HCT116 (cell line): ENCODE results near the gene CYB5B. TPM values are rescaled to one million over a fixed set of nuclear protein-coding genes. Genes with fewer than 3 reads are reported as not detected.

ENCODE experiments used
- ATAC-seq: fragments of 200-7000 bp; cut with Tn5 transposase; 2 replicates; pipeline ENCODE4 v1.9.1; 2020; ENCODE audit warnings: mild to moderate bottlenecking, moderate library complexity
- BruUV-seq: library from RNA; stranded (reverse); fragments of 400-500 nt; replicated peaks from 2 replicates; lab custom pipeline; 2021; lab: Mats Ljungman, UMichigan
- CTCF ChIA-PET: fragments of 300-600 bp; sonication (Branson Sonifier 250); formaldehyde crosslinking; loops from one replicate; lab custom pipeline; 2021; ENCODE audit warnings: antibody characterized with exemption; lab: Charles Lee
- POLR2A ChIA-PET: fragments of 300-600, 350-600 bp; sonication (Branson Sonifier 250); formaldehyde crosslinking; loops from one replicate; lab custom pipeline; 2021; ENCODE audit warnings: antibody characterized with exemption; lab: Charles Lee
- RAD21 ChIA-PET, 2 experiments: fragments of 300-600 bp; sonication (Branson Sonifier 250); formaldehyde crosslinking; loops; one replicate each; lab custom pipeline; 2023; ENCODE audit warnings: low total read pairs in 2 of 2; ENCODE audit not compliant: uncharacterized antibody in 2 of 2, unreplicated experiment in 2 of 2, low non-redundant PET in 1 of 2; lab: Charles Lee
- DNase-seq: peaks from one replicate; pipeline ENCODE4 v3.0.0-alpha.2; 2010; ENCODE audit warnings: low read depth, low spot score
- H2AFZ ChIP-seq: fragments of 200-600 bp; shearing (Covaris generic), sonication (generic); 2 replicates; pipeline ENCODE4 v1.6.1; 2017; ENCODE audit warnings: low read depth, mixed run types, mixed read lengths, antibody characterized with exemption, low read length; ENCODE audit not compliant: poor library complexity, severe bottlenecking
- H3K27ac ChIP-seq: 2 replicates; pipeline ENCODE4 v1.5.1; 2012; ENCODE audit warnings: low read depth, low read length
- H3K27me3 ChIP-seq: fragments of 200-600 bp; sonication (generic); 2 replicates; pipeline ENCODE4 v1.6.1; 2016; ENCODE audit warnings: mixed run types, low read length, mixed read lengths; ENCODE audit not compliant: insufficient read depth
- H3K36me3 ChIP-seq, 2 experiments: fragments of 200-500 bp in 1 of 2; fragments of 200-600 bp in 1 of 2; sonication (Bioruptor generic) in 1 of 2; sonication (generic) in 1 of 2; 2 replicates each; pipeline versions ENCODE4 v1.5.1 to v1.6.1; 2014 to 2016; ENCODE audit warnings: low read length in 2 of 2, inconsistent platforms in 1 of 2, mixed read lengths in 1 of 2, mixed run types in 1 of 2; ENCODE audit not compliant: insufficient read depth in 2 of 2, control insufficient read depth in 1 of 2
- H3K4me1 ChIP-seq, 2 experiments: fragments of 200-600 bp in 1 of 2; sonication (generic) in 1 of 2; 2 replicates each; pipeline versions ENCODE4 v1.5.1 to v1.6.1; 2012 to 2017; ENCODE audit warnings: low read length in 2 of 2, inconsistent platforms in 1 of 2, mild to moderate bottlenecking in 1 of 2, mixed read lengths in 1 of 2, mixed run types in 1 of 2, moderate library complexity in 1 of 2; ENCODE audit not compliant: insufficient read depth in 2 of 2, control insufficient read depth in 1 of 2
- H3K4me2 ChIP-seq: fragments of 200-600 bp; sonication (generic); 2 replicates; pipeline ENCODE4 v1.6.1; 2017; ENCODE audit warnings: mixed run types, low read length, mixed read lengths
- H3K4me3 ChIP-seq, 2 experiments: fragments of 200-600 bp in 1 of 2; sonication (generic) in 1 of 2; replicated peaks in 1 of 2; 2 replicates each; pipeline ENCODE4 v1.5.1; 2011 to 2016; ENCODE audit warnings: low read length in 2 of 2, control low read depth in 1 of 2, low read depth in 1 of 2, mild to moderate bottlenecking in 1 of 2, mixed read lengths in 1 of 2, mixed run types in 1 of 2
- H3K79me2 ChIP-seq: fragments of 200-600 bp; sonication (generic); 2 replicates; pipeline ENCODE4 v1.6.1; 2017; ENCODE audit warnings: mild to moderate bottlenecking, mixed run types, low read length, moderate library complexity, mixed read lengths; ENCODE audit not compliant: insufficient read depth
- H3K9ac ChIP-seq: fragments of 200-600 bp; sonication (generic); 2 replicates; pipeline ENCODE4 v1.6.1; 2016; ENCODE audit warnings: low read length, mixed read lengths
- H3K9me2 ChIP-seq: fragments of 200-600 bp; sonication (generic), shearing (Covaris generic); 2 replicates; pipeline ENCODE4 v1.6.1; 2017; ENCODE audit warnings: mixed run types, mild to moderate bottlenecking, moderate library complexity; ENCODE audit not compliant: insufficient read depth
- H3K9me3 ChIP-seq, 2 experiments: fragments of 200-500 bp in 1 of 2; fragments of 200-600 bp in 1 of 2; sonication (Bioruptor generic) in 1 of 2; sonication (generic) in 1 of 2; 2 replicates each; pipeline ENCODE4 v1.6.1; 2014 to 2017; ENCODE audit warnings: low read length in 2 of 2, mixed read lengths in 2 of 2, inconsistent platforms in 1 of 2, low read depth in 1 of 2, mild to moderate bottlenecking in 1 of 2, mixed run types in 1 of 2, moderate library complexity in 1 of 2; ENCODE audit not compliant: control insufficient read depth in 1 of 2, insufficient read depth in 1 of 2
- H4K20me1 ChIP-seq: fragments of 200-600 bp; sonication (generic), shearing (Covaris generic); 2 replicates; pipeline ENCODE4 v1.6.1; 2017; ENCODE audit warnings: mixed run types, mild to moderate bottlenecking, moderate library complexity; ENCODE audit not compliant: insufficient read depth
- CEBPB ChIP-seq: IDR thresholded peaks from 2 replicates; pipeline ENCODE4 v1.6.1; 2012; ENCODE audit warnings: low read depth
- EGR1 ChIP-seq: IDR thresholded peaks from 2 replicates; pipeline ENCODE4 v1.6.1; 2012; ENCODE audit warnings: low read depth
- EZH2 ChIP-seq: fragments of 200-600 bp; sonication (generic); IDR thresholded peaks from 2 replicates; pipeline ENCODE4 v1.6.1; 2017; ENCODE audit warnings: antibody characterized with exemption, mixed run types
- FOSL1 ChIP-seq: IDR thresholded peaks from 2 replicates; pipeline ENCODE4 v1.6.1; 2012; ENCODE audit warnings: low read depth
- POLR2A ChIP-seq: IDR thresholded peaks from 2 replicates; pipeline ENCODE4 v1.7.0; 2011; ENCODE audit warnings: borderline replicate concordance; ENCODE audit not compliant: insufficient read depth, insufficient read length; ENCODE audit errors: extremely low read depth
- SP1 ChIP-seq: IDR thresholded peaks from 2 replicates; pipeline ENCODE4 v1.6.1; 2012; ENCODE audit warnings: low read depth
- ZFX ChIP-seq: fragments of 450-650 bp; IDR thresholded peaks from 2 replicates; pipeline ENCODE4 v1.6.1; 2017
- ZNF274 ChIP-seq: fragments of 200-500 bp; sonication (Bioruptor generic); IDR thresholded peaks from 2 replicates; pipeline ENCODE4 v1.6.1; 2014; ENCODE audit warnings: mild to moderate bottlenecking, low read depth, low read length, inconsistent platforms
- intact Hi-C: fragments of 100-400 bp; cut with micrococcal nuclease; formaldehyde crosslinking; loops from 2 replicates; pipeline ENCODE4 v1.10.0; 2022
- total RNA-seq: library from RNA; stranded (reverse); gene quantifications from one replicate; pipeline ENCODE4 v1.2.1, GENCODE V29; 2021; ENCODE audit not compliant: unreplicated experiment
- TF ChIP-seq, protein P1 (sequence below): IDR thresholded peaks from 2 replicates; pipeline ENCODE4 v1.6.1; 2012
- TF ChIP-seq, protein P2 (sequence below): IDR thresholded peaks from 2 replicates; pipeline ENCODE4 v1.6.1; 2012

The CYB5B gene
- total RNA-seq, 1 experiment from 2014 or later = 689 TPM

DNA sequence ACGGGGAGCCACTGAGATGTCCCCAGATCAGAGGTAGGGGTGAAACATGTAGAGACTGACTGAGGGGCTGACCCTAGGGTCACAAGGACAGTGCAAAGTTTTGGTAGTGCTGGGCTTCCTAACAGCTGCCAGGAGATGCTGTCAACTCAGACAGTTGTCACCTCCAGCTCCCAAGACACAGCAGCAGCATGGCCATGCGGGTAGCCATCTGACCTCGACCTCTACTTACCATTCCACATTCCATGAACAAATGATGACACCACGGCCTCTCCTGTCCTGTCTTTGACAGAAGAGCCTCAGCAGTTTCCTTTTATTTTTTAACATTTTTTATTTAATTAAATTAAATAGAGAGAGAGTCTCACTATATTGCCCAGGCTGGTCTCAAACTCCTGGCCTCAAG, 76.1 kb downstream of the CYB5B start:
- H3K4me2 ChIP-seq = no peak overlapping the region
- ChIA-PET POLR2A (no interaction called here), CTCF (no interaction called here)
- DNase-seq (no peak), ATAC-seq (no peak)
- no peaks in the 10 kb centered on the region for H3K36me3 ChIP-seq
- H3K27ac ChIP-seq = no peak overlapping the region
- no peaks in the 10 kb centered on the region for H3K9me3 ChIP-seq
- peaks cover 0 to 17% of the 10 kb centered on the region in 2 experiments; a peak in 2 of 4 replicates for H3K4me1 ChIP-seq
- no peak overlapping the region for H3K9ac ChIP-seq
- TF ChIP-seq CEBPB (no peak), ZNF274 (no peak)
- TF ChIP-seq, all 23 proteins: peak for 0
- no TSS peak for BruUV-seq
- Histone ChIP-seq H3K27me3 (no peaks in the 10 kb centered on the region), H2AFZ (no peak overlapping the region), H3K9me2 (no peaks in the 10 kb centered on the region), H3K4me3 (no peak overlapping the region), H3K79me2 (no peaks in the 10 kb centered on the region), H4K20me1 (no peaks in the 10 kb centered on the region)
- RAD21 ChIA-PET = no interaction called here
- intact Hi-C loops = no loop called here

DNA sequence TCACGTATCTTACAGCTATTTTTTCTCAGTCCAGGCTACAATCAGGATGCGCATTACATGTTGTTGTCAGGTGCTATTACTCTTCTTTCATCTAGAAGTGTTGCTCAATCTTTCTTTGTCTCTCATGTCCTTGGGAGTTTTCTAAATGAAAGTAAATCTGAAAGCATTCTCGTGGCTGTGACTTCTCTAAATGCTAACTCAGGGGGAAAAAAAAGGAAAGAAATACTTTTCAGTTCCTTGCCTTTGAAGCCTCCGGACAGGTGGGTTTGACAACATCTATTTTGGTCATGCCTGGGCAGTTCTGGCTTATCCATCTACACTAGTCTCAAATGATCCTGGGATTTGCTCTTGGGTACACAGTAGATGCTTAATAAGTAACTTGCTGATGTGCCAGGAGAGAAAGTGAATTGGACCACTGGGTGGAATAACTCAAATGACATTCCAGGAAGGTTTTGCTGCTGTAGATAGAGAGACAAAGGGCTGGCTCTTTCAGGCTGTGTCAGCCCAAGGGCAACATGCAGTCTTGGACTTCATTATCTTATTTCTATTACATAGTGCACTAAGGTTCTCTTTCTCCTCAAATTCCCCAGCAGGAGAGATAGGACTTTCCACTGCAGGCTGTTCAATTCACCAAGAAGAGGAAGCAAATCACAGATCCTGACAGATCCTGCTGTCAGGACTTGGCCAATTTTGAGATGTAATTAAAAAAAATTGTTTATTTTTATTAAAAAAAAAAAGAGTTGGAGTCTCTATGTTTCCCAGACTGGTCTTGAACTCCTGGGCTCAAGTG, 77.7 kb downstream of the CYB5B start:
- no TSS peak for BruUV-seq
- no peak for ATAC-seq

More for the DNA sequence above, 77.7 kb downstream of the CYB5B start:
- Histone ChIP-seq H3K9me2 (no peaks in the 10 kb centered on the region), H3K4me3 (no peak overlapping the region), H3K27ac (no peak overlapping the region), H3K27me3 (no peaks in the 10 kb centered on the region), H2AFZ (no peak overlapping the region), H3K36me3 (no peaks in the 10 kb centered on the region), H3K79me2 (no peaks in the 10 kb centered on the region), H3K9ac (no peak overlapping the region), H3K4me2 (no peak overlapping the region), H3K9me3 (no peaks in the 10 kb centered on the region), H4K20me1 (no peaks in the 10 kb centered on the region), H3K4me1 (peaks cover 0 to 17% of the 10 kb centered on the region in 2 experiments; a peak in 2 of 4 replicates)
- POLR2A ChIA-PET = no interaction called here
- intact Hi-C loops = no loop called here
- CTCF ChIA-PET = no interaction called here
- DNase-seq = no peak
- no peak for TF ChIP-seq EGR1
- no peak for TF ChIP-seq EZH2
- TF ChIP-seq, protein P1, sequence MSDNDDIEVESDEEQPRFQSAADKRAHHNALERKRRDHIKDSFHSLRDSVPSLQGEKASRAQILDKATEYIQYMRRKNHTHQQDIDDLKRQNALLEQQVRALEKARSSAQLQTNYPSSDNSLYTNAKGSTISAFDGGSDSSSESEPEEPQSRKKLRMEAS = no peak
- no peak for TF ChIP-seq SP1
- TF ChIP-seq, protein P2, sequence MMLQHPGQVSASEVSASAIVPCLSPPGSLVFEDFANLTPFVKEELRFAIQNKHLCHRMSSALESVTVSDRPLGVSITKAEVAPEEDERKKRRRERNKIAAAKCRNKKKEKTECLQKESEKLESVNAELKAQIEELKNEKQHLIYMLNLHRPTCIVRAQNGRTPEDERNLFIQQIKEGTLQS = no peak
- no peak for TF ChIP-seq ZFX
- TF ChIP-seq CEBPB = no peak
- no peak for TF ChIP-seq POLR2A
- no peak for TF ChIP-seq FOSL1
- RAD21 ChIA-PET = no interaction called here
